Muscle of leg (tissue), 11 donors: ENCODE results near the gene OSGEP. TPM values are rescaled to one million over a fixed set of nuclear protein-coding genes. Genes with fewer than 3 reads are reported as not detected.
"Not testable (repeated sequence)": the region's sequence is repeated elsewhere in the genome, so short reads cannot be mapped to it uniquely, and the experiment has no call there.

Experiments used
- DNase-seq: peaks from one replicate; pipeline ENCODE4 v3.0.0; 2013
- H3K27ac ChIP-seq: one replicate; pipeline ENCODE4 v1.5.1; 2013; ENCODE audit warnings: mild to moderate bottlenecking, low read length, control low read depth
- H3K27me3 ChIP-seq: one replicate; pipeline ENCODE4 v1.6.1; 2013; ENCODE audit warnings: low read length; ENCODE audit not compliant: control insufficient read depth, insufficient read depth
- H3K36me3 ChIP-seq: one replicate; pipeline ENCODE4 v1.6.1; 2013; ENCODE audit warnings: low read length; ENCODE audit not compliant: control insufficient read depth, insufficient read depth
- H3K4me1 ChIP-seq: one replicate; pipeline ENCODE4 v1.6.1; 2013; ENCODE audit warnings: low read length; ENCODE audit not compliant: control insufficient read depth, insufficient read depth
- H3K4me3 ChIP-seq: one replicate; pipeline ENCODE4 v1.5.1; 2013; ENCODE audit warnings: low read length, control low read depth
- H3K9me3 ChIP-seq: replicated peaks from 2 replicates; pipeline ENCODE4 v1.6.1; 2013; ENCODE audit warnings: low read depth, low read length; ENCODE audit not compliant: control insufficient read depth
- WGBS: methylation state at CpG from one replicate; pipeline ENCODE4 v1.1.5; 2013; ENCODE audit warnings: missing lambda C conversion rate; ENCODE audit not compliant: insufficient coverage; 5-methylcytosine and 5-hydroxymethylcytosine counted together
- polyA plus RNA-seq, 8 donors: library from polyadenylated mRNA; unstranded; fragments of 120-200 nt; gene quantifications; one replicate each; pipeline versions ENCODE4 v1.2.1 to v1.2.3, GENCODE V29; 2013; ENCODE audit warnings: inconsistent platforms in 1 of 8, low replicate concordance in 1 of 8; ENCODE audit not compliant: insufficient read length in 8 of 8, insufficient read depth in 1 of 8
- total RNA-seq: library from RNA; stranded (reverse); fragments of 120-200 nt; gene quantifications from one replicate; pipeline ENCODE4 v1.2.4, GENCODE V29; 2013

OSGEP gene
- total and polyA plus RNA-seq, 9 donors = 26.4 to 47.5 (median 33.0) TPM

- peaks cover 28% of the 10 kb centered on the region for H3K4me1 ChIP-seq
- WGBS = 96% methylated on average over 11 of the region's 13 CpGs
- H3K4me3 ChIP-seq = no peak overlapping the region
- H3K9me3 ChIP-seq = no peaks in the 10 kb centered on the region
- H3K27ac ChIP-seq = no peak overlapping the region
- DNase-seq = no peak
- peaks cover 45% of the 10 kb centered on the region for H3K36me3 ChIP-seq
- no peaks in the 10 kb centered on the region for H3K27me3 ChIP-seq
These were observed 2.4 kb upstream of the OSGEP start for GRCh38 chr14:20456971-20457370.

GRCh38 chr14:20455355-20456300 lies 1.0 kb upstream of the OSGEP start:
- 1% methylated on average over 28 of the region's 39 CpGs for WGBS
- Histone ChIP-seq H3K36me3 (peaks cover 49% of the 10 kb centered on the region), H3K4me1 (peaks cover 25% of the 10 kb centered on the region), H3K27ac (peak overlapping the region; percentile 94), H3K9me3 (no peaks in the 10 kb centered on the region), H3K4me3 (peak overlapping the region; percentile 92), H3K27me3 (no peaks in the 10 kb centered on the region)
- DNase-seq = no peak

- H3K9me3 ChIP-seq, DNase-seq, H3K4me3 ChIP-seq, H3K27me3 ChIP-seq, H3K27ac ChIP-seq: not testable (repeated sequence)
- WGBS = 100% methylated on average over 2 of the region's 8 CpGs
- peaks cover 51% of the 10 kb centered on the region for H3K36me3 ChIP-seq
- H3K4me1 ChIP-seq = peaks cover 12% of the 10 kb centered on the region
These were observed 1.8 kb downstream of the OSGEP start for GRCh38 chr14:20452831-20453230.

GRCh38 chr14:20446889-20447288 lies 7.7 kb downstream of the OSGEP start:
- Histone ChIP-seq H3K4me1 (no peaks in the 10 kb centered on the region), H3K9me3 (no peaks in the 10 kb centered on the region), H3K27ac (no peak overlapping the region), H3K27me3 (no peaks in the 10 kb centered on the region), H3K4me3 (no peak overlapping the region), H3K36me3 (peaks cover 58% of the 10 kb centered on the region)
- no peak for DNase-seq
- WGBS = 92% methylated on average over 5 of the region's 5 CpGs

- not testable (repeated sequence) for H3K4me3 ChIP-seq, H3K27ac ChIP-seq, H3K27me3 ChIP-seq, DNase-seq, H3K9me3 ChIP-seq, H3K4me1 ChIP-seq
- no CpG with 5 or more reads among the region's 4 CpGs for WGBS
- H3K36me3 ChIP-seq = peaks cover 37% of the 10 kb centered on the region
These were observed 11.0 kb downstream of the OSGEP start for GRCh38 chr14:20443650-20444049.

GRCh38 chr14:20441461-20441860 lies 13.2 kb downstream of the OSGEP start:
- Histone ChIP-seq H3K27me3 (no peaks in the 10 kb centered on the region), H3K4me1 (peaks cover 3% of the 10 kb centered on the region), H3K27ac (no peak overlapping the region), H3K9me3 (no peaks in the 10 kb centered on the region), H3K36me3 (peaks cover 16% of the 10 kb centered on the region), H3K4me3 (no peak overlapping the region)
- no CpG with 5 or more reads among the region's 2 CpGs for WGBS
- no peak for DNase-seq

GRCh38 chr14:20440882-20441281 lies 13.7 kb downstream of the OSGEP start:
- WGBS = no CpG with 5 or more reads among the region's 5 CpGs
- H3K36me3 ChIP-seq = peaks cover 11% of the 10 kb centered on the region
- DNase-seq = no peak

GRCh38 chr14:20440465-20440864 lies 14.1 kb downstream of the OSGEP start:
- Histone ChIP-seq H3K36me3 (peaks cover 7% of the 10 kb centered on the region), H3K9me3 (no peaks in the 10 kb centered on the region), H3K4me1 (peaks cover 13% of the 10 kb centered on the region), H3K27me3 (peaks cover 3% of the 10 kb centered on the region), H3K27ac (no peak overlapping the region), H3K4me3 (no peak overlapping the region)
- DNase-seq = no peak
- no CpG with 5 or more reads among the region's 5 CpGs for WGBS

More at GRCh38 chr14:20440882-20441281, 13.7 kb downstream of the OSGEP start:
- H3K4me1 ChIP-seq = peaks cover 9% of the 10 kb centered on the region
- no peaks in the 10 kb centered on the region for H3K9me3 ChIP-seq
- no peak overlapping the region for H3K27ac ChIP-seq
- no peak overlapping the region for H3K4me3 ChIP-seq
- H3K27me3 ChIP-seq = peaks cover 1% of the 10 kb centered on the region

GRCh38 chr14:20438664-20439063 lies 15.9 kb downstream of the OSGEP start:
- no peak overlapping the region for H3K27ac ChIP-seq
- 100% methylated on average over 2 of the region's 7 CpGs for WGBS
- H3K27me3 ChIP-seq = peaks cover 4% of the 10 kb centered on the region
- peaks cover 26% of the 10 kb centered on the region for H3K4me1 ChIP-seq
- no peak for DNase-seq
- no peaks in the 10 kb centered on the region for H3K9me3 ChIP-seq
- peaks cover 4% of the 10 kb centered on the region for H3K36me3 ChIP-seq
- H3K4me3 ChIP-seq = no peak overlapping the region

GRCh38 chr14:20436363-20436755 lies 18.3 kb downstream of the OSGEP start:
- DNase-seq = no peak
- H3K4me3 ChIP-seq = no peak overlapping the region
- H3K27ac ChIP-seq = no peak overlapping the region
- peaks cover 4% of the 10 kb centered on the region for H3K27me3 ChIP-seq
- H3K4me1 ChIP-seq = peaks cover 26% of the 10 kb centered on the region
- H3K36me3 ChIP-seq = no peaks in the 10 kb centered on the region
- WGBS = 60% methylated on average over 2 of the region's 4 CpGs
- H3K9me3 ChIP-seq = no peaks in the 10 kb centered on the region
